Loucy (cell line): Measurements from ENCODE around the gene AP1G1.

Experiments
- H2AFZ ChIP-seq: fragments of 200-600 bp; sonication (generic); 2 replicates; pipeline ENCODE4 v1.6.0; 2016; ENCODE audit warnings: antibody characterized with exemption, mild to moderate bottlenecking, low read length, moderate library complexity
- H3F3A ChIP-seq: fragments of 200-600 bp; 2 replicates; pipeline ENCODE4 v1.6.0; 2016; ENCODE audit warnings: antibody characterized with exemption, low read depth, mild to moderate bottlenecking
- H3K27me3 ChIP-seq: fragments of 200-600 bp; sonication (generic); 2 replicates; pipeline ENCODE4 v1.6.1; 2014; ENCODE audit warnings: low read length, mild to moderate bottlenecking; ENCODE audit not compliant: insufficient read depth, poor library complexity, severe bottlenecking
- H3K36me3 ChIP-seq: fragments of 200-600 bp; sonication (generic); 2 replicates; pipeline ENCODE4 v1.6.1; 2016; ENCODE audit warnings: low read length; ENCODE audit not compliant: insufficient read depth
- H3K4me1 ChIP-seq: fragments of 200-600 bp; sonication (generic); 2 replicates; pipeline ENCODE4 v1.5.1; 2014; ENCODE audit warnings: low read length, mild to moderate bottlenecking; ENCODE audit not compliant: insufficient read depth, poor library complexity, severe bottlenecking
- H3K4me2 ChIP-seq: fragments of 200-600 bp; sonication (generic); 2 replicates; pipeline ENCODE4 v1.6.0; 2014; ENCODE audit warnings: antibody characterized with exemption, low read length, low read depth, mild to moderate bottlenecking; ENCODE audit not compliant: poor library complexity, severe bottlenecking
- H3K4me3 ChIP-seq: fragments of 200-600 bp; sonication (generic); 2 replicates; pipeline ENCODE4 v1.5.1; 2014; ENCODE audit warnings: low read length, mild to moderate bottlenecking, mixed read lengths; ENCODE audit not compliant: poor library complexity, severe bottlenecking
- H3K79me2 ChIP-seq: fragments of 200-600 bp; sonication (generic); 2 replicates; pipeline ENCODE4 v1.6.1; 2014; ENCODE audit warnings: low read length; ENCODE audit not compliant: insufficient read depth
- H3K9ac ChIP-seq: fragments of 200-600 bp; sonication (generic); 2 replicates; pipeline ENCODE4 v1.6.0; 2014; ENCODE audit warnings: mild to moderate bottlenecking, low read depth, low read length, moderate library complexity; ENCODE audit not compliant: poor library complexity, severe bottlenecking
- H3K9me2 ChIP-seq: fragments of 200-600 bp; sonication (generic); replicated peaks from 2 replicates; pipeline ENCODE4 v1.6.1; 2016; ENCODE audit warnings: low read depth, low read length, mixed read lengths
- H3K9me3 ChIP-seq: fragments of 200-600 bp; sonication (generic); 2 replicates; pipeline ENCODE4 v1.6.1; 2014; ENCODE audit warnings: mild to moderate bottlenecking, antibody characterized with exemption, low read length, low read depth; ENCODE audit not compliant: insufficient read depth
- H4K20me1 ChIP-seq: fragments of 200-600 bp; sonication (generic); 2 replicates; pipeline ENCODE4 v1.6.0; 2014; ENCODE audit warnings: antibody characterized with exemption, low read length, mild to moderate bottlenecking; ENCODE audit not compliant: insufficient read depth, poor library complexity, severe bottlenecking
- CTCF ChIP-seq: fragments of 200-600 bp; sonication (generic); conservative IDR thresholded peaks from 2 replicates; pipeline ENCODE4 v1.5.1; 2014; ENCODE audit warnings: mild to moderate bottlenecking, antibody characterized with exemption, low read length
- EZH2phosphoT487 ChIP-seq: fragments of 200-600 bp; IDR thresholded peaks from 2 replicates; pipeline ENCODE4 v1.6.1; 2018; ENCODE audit warnings: antibody characterized with exemption, mild to moderate bottlenecking, moderate library complexity, borderline replicate concordance

Gene AP1G1

GRCh38 chr16:71706046-71706445 lies 102.6 kb downstream of the AP1G1 start:
- Histone ChIP-seq H3K27me3 (no peaks in the 10 kb centered on the region), H4K20me1 (no peaks in the 10 kb centered on the region), H3K9me3 (no peaks in the 10 kb centered on the region), H3F3A (no peaks in the 10 kb centered on the region), H3K9ac (no peak overlapping the region), H3K9me2 (no peaks in the 10 kb centered on the region), H3K36me3 (peaks cover 7% of the 10 kb centered on the region; the same call in 1 of the 2 replicates), H3K79me2 (no peaks in the 10 kb centered on the region; the same call in 1 of the 2 replicates), H3K4me1 (no peaks in the 10 kb centered on the region), H3K4me2 (no peak overlapping the region), H2AFZ (no peak overlapping the region), H3K4me3 (no peak overlapping the region)
- no peak for TF ChIP-seq EZH2phosphoT487
- no peak for TF ChIP-seq CTCF

- Histone ChIP-seq H3K4me1 (no peaks in the 10 kb centered on the region), H3K9me2 (no peaks in the 10 kb centered on the region), H3F3A (no peaks in the 10 kb centered on the region)
Observed at GRCh38 chr16:71703333-71703732, 105.3 kb downstream of the AP1G1 start.

GRCh38 chr16:71700831-71701230 lies 107.8 kb downstream of the AP1G1 start:
- Histone ChIP-seq H3K9ac (no peak overlapping the region), H3K4me1 (no peaks in the 10 kb centered on the region), H3K36me3 (peaks cover 7% of the 10 kb centered on the region; the same call in 1 of the 2 replicates), H4K20me1 (no peaks in the 10 kb centered on the region), H3K27me3 (no peaks in the 10 kb centered on the region), H2AFZ (no peak overlapping the region), H3K9me3 (no peaks in the 10 kb centered on the region), H3F3A (no peaks in the 10 kb centered on the region), H3K4me3 (no peak overlapping the region), H3K9me2 (no peaks in the 10 kb centered on the region), H3K79me2 (no peaks in the 10 kb centered on the region), H3K4me2 (no peak overlapping the region)
- no peak for TF ChIP-seq CTCF
- TF ChIP-seq EZH2phosphoT487: no peak

More at GRCh38 chr16:71703333-71703732, 105.3 kb downstream of the AP1G1 start:
- TF ChIP-seq CTCF (no peak), EZH2phosphoT487 (no peak)
- no peak overlapping the region for H3K4me3 ChIP-seq
- H2AFZ ChIP-seq: no peak overlapping the region
- H3K27me3 ChIP-seq: no peaks in the 10 kb centered on the region
- H3K79me2 ChIP-seq: no peaks in the 10 kb centered on the region; the same call in 1 of the 2 replicates
- H3K9me3 ChIP-seq: no peaks in the 10 kb centered on the region
- H3K4me2 ChIP-seq: no peak overlapping the region
- peaks cover 7% of the 10 kb centered on the region; the same call in 1 of the 2 replicates for H3K36me3 ChIP-seq
- H4K20me1 ChIP-seq: no peaks in the 10 kb centered on the region
- no peak overlapping the region for H3K9ac ChIP-seq
